Measurements from ENCODE around the gene RNF157. TPM values are rescaled to one million over a fixed set of nuclear protein-coding genes. Genes with fewer than 3 reads are reported as not detected.

The RNF157 gene
- total and polyA plus RNA-seq, 2 of the 4 experiments (the other 2 are of a cell fraction), result 0.54 to 1.3 TPM

- H2AK5ac ChIP-seq (ENCODE audit: low read depth, low read length), result no peak overlapping the region
- H3K23ac ChIP-seq (ENCODE audit: low read depth, low read length), result no peak overlapping the region
- no peaks in the 10 kb centered on the region for H3K79me1 ChIP-seq (ENCODE audit: low read depth in 1 of 2, low read length in 2 of 2)
- no peak overlapping the region for H3K9ac ChIP-seq (ENCODE audit: low read depth, low read length)
- no peak for DNase-seq
- H3K4ac ChIP-seq (ENCODE audit: low read depth, low read length), result no peak overlapping the region
- H2BK120ac ChIP-seq (ENCODE audit: low read depth, low read length), result no peak overlapping the region
- H4K5ac ChIP-seq (ENCODE audit: low read depth, low read length), result no peak overlapping the region
- no peak overlapping the region for H2BK5ac ChIP-seq (ENCODE audit: low read depth, low read length, poor library complexity, severe bottlenecking)
- TF ChIP-seq USF2 (IDR thresholded peaks at IDR 0.05; ENCODE audit: low read depth, low read length), result no peak
- TF ChIP-seq MAFK (IDR thresholded peaks at IDR 0.05; ENCODE audit: low read depth, low read length), result no peak
- no peak for TF ChIP-seq RCOR1 (IDR thresholded peaks at IDR 0.05; ENCODE audit: insufficient replicate concordance, low read length)
- TF ChIP-seq ELK1 (IDR thresholded peaks at IDR 0.05; ENCODE audit: borderline replicate concordance, low read depth, low read length), result no peak
- no peak for TF ChIP-seq BHLHE40 (IDR thresholded peaks at IDR 0.05; ENCODE audit: low read depth, low read length)
- TF ChIP-seq CTCF (conservative IDR thresholded peaks at IDR 0.05; ENCODE audit: low read depth, low read length), result no peak
- CTCF ChIA-PET, result no interaction called here
- no peak overlapping the region for H4K91ac ChIP-seq (ENCODE audit: insufficient read depth, low read depth, low read length)
- no peak overlapping the region for H3K4me2 ChIP-seq (ENCODE audit: low read depth, low read length)
- H4K20me1 ChIP-seq (ENCODE audit: insufficient read depth, low read length), result no peaks in the 10 kb centered on the region
- peaks cover 83% of the 10 kb centered on the region for H3K27me3 ChIP-seq (ENCODE audit: control insufficient read depth, insufficient read depth, low read length)
- H3K27ac ChIP-seq (ENCODE audit: insufficient read depth, low read length), result no peak overlapping the region
- H4K8ac ChIP-seq (ENCODE audit: low read depth in 2 of 2, low read length in 2 of 2), result no peak overlapping the region
- in situ Hi-C loops (cut with MboI; ENCODE audit: low sequenced_read_pairs), result no loop called here
- POLR2A ChIA-PET (ENCODE audit: unreplicated experiment), result no interaction called here
- H3K4me3 ChIP-seq (ENCODE audit: insufficient read depth, low read depth, low read length), result no peak overlapping the region
- H3K9me3 ChIP-seq (ENCODE audit: control insufficient read depth, insufficient read depth, low read length), result no peaks in the 10 kb centered on the region
- H3K4me1 ChIP-seq (ENCODE audit: control insufficient read depth, insufficient read depth, low read length), result no peaks in the 10 kb centered on the region; the same call in 1 of the 2 replicates
- H3K36me3 ChIP-seq (ENCODE audit: control insufficient read depth, insufficient read depth, low read length), result no peaks in the 10 kb centered on the region
- WGBS, 2 experiments (ENCODE audit: extremely low coverage in 2 of 2, insufficient read length in 1 of 2), result no CpG with 5 or more reads among the region's 7 CpGs
- H2AFZ ChIP-seq (replicated peaks; ENCODE audit: low read length, poor library complexity), result no peak overlapping the region
- H2BK15ac ChIP-seq (ENCODE audit: low read depth, low read length), result no peak overlapping the region
- H2AK9ac ChIP-seq (replicated peaks; ENCODE audit: low read depth, low read length, poor library complexity), result no peak overlapping the region
- H3K18ac ChIP-seq (ENCODE audit: low read depth, low read length), result no peak overlapping the region
- H2BK20ac ChIP-seq (ENCODE audit: low read depth, low read length), result no peak overlapping the region
- intact Hi-C loops (cut with micrococcal nuclease), result loop anchor here (5.0 kb wide), 1 partner anchor 130 kb away; the partner anchor contains the start of gene UBALD2
- no TSS peak for BruUV-seq (replicated peaks)
- no peak for ATAC-seq (ENCODE audit: low read depth)
- H3K56ac ChIP-seq (ENCODE audit: extremely low read depth, insufficient read depth, low read length), result no peak overlapping the region
- H3K14ac ChIP-seq (replicated peaks; ENCODE audit: low read depth, low read length), result no peak overlapping the region
- dilution Hi-C loops (cut with HindIII; ENCODE audit: low sequenced_read_pairs, unreplicated experiment), result no loop called here
- H3K9me1 ChIP-seq (ENCODE audit: insufficient read depth, low read length), result no peaks in the 10 kb centered on the region
Measured at GRCh38 chr17:76137001-76137350, 103.3 kb downstream of the RNF157 start.

Data from IMR-90 (cell line).